T follicular helper cell (primary cell): Measurements from ENCODE around the gene PRRT1B.

ENCODE experiments used
- DNase-seq: peaks from one replicate; pipeline ENCODE4 v3.0.0-alpha.2; 2020; ENCODE audit warnings: low read depth

The PRRT1B gene

DNA sequence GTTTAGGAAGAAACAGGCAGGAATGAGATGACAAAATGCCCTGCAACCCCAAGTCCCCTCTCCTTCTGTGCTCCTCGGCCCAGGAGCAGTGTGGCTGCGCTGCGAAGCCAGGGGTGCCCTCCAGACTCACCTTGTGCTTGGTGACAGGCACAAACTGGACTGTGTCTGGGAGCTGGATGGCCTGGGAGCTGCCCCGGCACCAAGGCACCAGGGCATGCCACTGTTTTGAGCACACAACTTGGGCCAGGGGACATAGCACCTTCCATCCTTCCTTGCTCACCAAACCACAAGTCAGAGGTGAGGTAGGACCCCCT is 51.1 kb downstream of the PRRT1B start:
- DNase-seq: no peak

DNA sequence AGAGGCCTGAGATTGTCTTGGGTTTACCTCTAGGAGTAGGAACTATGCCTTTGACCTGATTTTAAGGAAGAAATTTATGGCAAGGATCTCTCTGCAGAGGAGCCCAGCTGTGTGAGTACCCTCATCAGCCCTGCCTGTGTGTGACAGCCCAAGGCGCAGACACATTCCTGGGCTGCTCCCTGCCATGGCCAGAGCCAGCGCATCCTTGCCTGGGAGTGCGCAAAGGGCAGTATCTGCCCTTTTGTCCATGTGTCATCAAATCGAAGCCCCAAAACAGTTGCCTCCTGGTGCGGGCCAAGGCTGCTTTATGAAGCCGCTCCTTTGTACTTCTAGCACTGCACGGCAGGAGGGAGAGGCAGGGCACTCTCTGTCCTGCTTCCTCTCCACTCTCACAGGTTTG is 51.9 kb downstream of the PRRT1B start:
- no peak for DNase-seq

DNA sequence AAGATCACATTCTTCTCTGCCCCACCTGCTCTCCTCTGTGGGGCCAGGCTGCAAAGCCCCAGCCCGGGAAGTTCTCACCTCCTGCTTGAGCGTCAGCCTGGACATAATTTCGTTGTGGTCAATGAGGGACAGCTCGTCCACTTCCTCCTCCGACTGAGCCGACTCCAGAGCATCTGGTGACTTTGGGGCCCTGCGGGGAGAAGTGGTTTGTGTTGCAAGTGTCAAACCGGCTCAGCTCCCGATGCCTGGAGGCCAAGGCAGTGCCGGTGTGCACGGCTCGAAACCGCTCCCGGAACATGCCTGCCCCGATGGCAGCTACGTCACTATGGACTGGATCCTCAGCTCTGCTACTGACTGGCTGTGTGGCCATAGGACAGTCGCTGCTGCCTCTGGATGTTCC is 52.8 kb downstream of the PRRT1B start:
- DNase-seq: no peak

DNA sequence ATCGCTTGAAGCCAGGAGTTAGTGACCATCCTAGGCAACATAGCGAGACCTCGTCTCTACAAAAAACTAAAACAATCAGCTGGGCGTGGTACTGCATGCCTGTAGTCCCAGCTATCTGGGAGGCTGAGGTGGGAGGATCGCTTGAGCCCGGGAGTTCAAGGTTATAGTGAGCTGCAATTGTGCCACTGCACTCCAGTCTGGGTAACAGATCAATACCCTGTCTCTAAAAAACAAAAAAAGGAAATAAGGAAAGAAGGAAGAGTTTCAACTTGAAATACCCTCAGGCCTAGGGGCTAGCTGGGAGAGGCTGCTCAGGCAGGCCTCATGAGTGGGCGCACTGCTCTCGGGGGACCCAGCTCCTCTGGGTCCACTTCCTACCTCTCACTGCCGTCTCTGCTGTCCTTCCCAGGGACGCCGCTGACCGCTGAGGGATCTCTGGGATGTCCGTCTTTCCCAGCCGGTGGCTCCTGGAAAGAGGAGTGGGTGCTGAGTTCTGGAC is 56.4 kb downstream of the PRRT1B start:
- DNase-seq: no peak

DNA sequence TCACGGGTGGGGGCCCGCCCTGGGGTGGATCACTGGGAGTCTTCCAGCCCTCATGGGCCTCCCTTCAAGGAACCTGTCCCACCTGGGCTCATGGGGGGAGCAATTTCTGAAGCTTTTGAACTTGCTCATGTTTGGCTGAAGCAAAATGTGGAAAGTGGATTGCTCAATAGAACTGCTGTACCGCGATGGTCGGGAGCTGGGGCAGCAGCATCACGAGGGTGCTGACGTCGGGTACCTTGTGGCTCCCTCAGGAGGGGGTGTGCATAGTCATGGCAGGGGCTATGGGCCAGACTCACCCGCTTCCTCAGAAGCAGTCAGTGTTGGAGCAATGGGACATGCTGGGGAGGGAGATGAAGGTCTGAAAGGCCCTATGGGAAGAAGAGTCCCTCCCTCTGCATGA is 57.9 kb downstream of the PRRT1B start:
- DNase-seq: no peak

DNA sequence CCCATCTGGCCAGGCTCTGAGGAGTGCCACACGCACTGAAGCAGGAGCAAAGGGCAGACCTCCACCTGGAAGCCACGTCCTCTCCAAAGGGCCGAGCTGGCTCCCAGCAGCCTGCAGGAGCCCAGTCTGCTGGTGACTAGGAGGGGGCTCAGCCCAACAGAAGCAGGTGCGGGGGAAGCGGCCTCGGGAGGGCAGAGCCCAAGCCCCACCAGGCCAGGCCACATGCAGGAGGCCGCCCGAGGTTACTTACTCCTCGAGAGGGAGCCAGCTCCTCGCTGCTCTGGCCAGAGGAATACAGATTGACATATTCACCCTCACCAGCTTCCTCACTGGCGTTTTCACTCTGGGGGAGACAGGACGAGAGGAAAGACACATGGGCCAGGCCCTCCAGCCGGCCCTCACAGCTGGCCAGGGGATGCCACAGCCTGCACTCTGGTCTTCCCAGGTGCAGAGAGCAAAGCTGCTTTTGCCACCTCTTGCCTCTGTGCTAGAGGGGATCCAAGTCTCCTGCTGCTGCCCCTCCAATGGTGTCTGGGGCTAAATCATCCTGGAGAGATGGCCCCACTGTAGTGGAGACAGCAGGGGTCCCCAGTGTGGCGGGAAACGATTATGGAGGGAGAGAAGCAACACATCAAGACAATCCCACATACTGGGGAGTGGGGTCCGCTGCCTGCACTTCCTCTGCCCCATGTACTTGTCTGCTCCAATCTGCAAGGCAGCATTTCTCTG is 58.6 kb downstream of the PRRT1B start:
- no peak for DNase-seq

DNA sequence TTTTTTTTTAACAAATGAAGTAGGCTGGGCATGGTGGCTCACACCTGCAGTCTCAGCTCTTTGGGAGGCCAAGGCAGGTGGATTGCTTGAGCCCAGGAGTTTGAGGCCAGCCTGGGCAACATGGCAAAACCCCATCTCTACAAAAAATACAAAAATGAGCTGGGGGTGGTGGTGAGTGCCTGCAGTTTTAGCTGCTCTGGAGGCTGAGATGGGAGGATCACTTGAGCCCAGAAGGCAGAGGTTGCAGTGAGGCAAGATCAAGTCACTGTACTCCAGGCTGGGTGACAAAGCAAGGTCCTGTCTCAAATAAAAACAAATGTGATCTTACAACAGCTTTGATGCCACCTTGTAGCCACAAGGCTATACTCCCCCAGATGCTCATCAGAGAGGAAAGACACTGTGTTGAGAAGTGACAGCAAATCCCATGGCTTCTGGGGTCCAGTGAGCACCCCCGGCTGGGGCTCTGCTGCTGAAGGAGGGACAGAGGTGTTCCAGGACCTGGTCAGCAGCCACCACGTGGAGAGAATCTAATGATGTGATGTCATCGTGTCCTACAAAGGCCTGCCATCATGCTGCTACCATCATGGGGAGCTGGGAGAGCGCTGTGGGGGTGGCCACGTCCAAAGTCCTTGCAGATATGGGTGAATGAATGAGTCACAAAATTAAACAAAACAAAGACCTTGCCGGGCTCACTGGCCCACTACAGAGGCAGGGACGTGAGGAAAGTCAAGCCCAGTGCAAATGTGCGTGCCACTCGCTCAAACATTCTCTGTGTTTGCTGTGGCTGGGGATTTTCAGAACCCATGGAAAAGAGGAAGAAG is 60.7 kb downstream of the PRRT1B start:
- no peak for DNase-seq

DNA sequence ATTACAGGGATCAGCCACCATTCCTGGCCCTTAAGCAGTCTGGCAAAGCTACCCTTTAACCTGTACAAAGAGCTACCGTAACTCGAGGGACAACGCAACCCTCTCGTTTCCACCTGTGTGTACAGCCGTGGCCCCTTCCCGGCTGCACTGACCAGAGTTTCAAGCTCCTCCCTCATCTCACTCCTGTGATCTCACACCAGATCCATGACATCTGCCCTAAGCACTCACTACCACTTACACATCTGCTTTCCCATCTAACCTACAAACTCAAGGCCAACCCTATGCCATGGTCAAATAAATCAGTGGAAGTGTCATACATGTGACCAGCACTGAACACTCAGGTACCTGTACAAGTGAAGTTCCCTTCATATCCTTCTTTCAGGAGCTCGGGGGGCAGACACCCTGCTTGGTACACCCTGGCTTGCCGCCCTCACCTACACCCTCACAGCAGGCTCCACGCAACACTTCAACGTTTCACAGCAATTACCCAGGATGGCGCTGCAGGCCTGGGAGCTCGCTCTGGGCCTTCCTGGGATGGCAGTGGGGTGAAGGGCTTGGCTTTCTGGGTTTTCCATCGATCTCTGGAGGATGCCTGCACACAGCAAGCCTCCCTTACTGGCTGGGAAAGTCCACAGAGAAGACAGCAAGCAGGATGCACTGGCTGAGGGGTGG is 61.7 kb downstream of the PRRT1B start:
- DNase-seq: no peak

DNA sequence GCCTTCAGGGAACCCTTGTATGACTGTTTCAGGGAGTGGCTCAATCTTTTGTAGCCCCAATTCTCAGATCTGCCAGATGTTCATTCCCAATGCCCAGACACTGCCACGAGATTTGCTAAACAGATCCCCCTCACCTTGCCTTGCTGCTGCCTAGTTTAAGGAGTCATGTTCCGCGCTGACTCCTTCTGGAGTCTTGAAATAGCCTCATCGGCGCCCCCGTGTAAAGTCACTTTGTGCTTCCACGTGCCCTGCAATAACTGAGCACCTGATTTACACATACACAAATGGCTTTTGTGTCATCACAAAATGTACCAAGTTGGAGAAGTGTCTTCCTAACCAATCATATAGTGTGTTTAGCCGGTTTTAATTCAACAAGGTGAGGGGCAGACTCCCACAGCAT is 62.3 kb downstream of the PRRT1B start:
- DNase-seq: no peak

DNA sequence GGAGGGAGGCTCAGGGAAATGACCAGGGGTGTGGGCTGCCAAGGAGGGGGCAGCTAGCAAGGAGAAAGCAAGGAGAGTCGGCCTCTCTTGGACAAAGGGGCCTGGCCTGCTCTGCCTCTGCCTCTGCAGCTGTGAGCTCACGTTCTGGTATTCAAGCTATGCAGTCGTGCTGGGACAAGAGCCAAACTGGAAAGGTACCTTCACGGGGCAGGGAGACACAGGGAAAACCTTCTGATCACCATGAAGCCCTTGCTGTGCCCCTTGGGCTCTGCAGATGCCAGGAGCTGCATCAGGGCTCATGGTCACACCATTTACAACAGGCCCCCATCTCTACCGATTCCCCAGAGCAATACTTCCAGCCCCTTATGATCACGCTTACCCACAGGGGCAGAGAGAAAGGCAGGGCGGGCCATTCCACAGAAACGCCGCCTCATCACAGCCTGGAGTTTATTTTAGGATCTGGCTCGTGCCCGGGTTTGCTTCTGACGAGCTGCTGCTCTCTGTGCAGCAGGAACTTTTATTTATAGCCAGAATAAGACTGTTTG is 63.2 kb downstream of the PRRT1B start:
- no peak for DNase-seq
